ENCODE measurements around the gene SKOR2. TPM values are rescaled to one million over a fixed set of nuclear protein-coding genes. Genes with fewer than 3 reads are reported as not detected.

The SKOR2 gene
- total and polyA plus RNA-seq, 7 experiments from 2014 or later, result not detected

DNA sequence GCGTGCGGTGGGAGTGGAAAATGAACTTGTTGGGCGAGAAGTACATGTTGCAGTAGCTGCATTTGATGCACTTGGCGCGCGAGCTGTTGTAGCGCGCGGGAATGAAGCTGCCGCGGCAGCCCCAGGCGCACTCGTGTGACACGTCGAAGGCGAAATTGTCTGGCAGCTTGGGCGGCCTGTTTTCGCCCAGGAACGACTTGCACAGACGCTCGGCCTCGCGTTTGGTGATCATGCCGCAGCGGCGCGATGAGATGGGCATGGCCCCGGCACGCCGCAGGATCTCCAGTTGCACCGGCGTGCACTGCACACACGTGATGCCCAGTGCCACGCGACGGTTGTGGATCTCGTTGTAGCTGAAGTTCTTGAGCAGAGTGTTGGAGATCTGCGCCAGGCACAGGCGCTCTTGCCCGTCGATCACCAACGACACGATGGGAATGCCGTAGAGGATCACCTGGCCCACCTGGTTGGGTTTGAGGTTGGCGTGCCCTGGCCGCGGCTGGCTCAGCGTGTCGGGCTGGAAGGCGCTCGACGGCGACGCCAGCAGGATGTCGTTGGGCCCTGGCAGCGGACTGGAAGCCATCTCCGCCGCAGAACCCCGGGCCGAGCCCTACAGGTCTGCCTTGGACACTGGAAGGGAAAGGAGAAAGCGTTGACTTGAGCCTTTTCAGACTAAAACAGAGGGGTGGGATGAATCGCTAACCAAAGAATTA, 2.7 kb downstream of the SKOR2 start:
- DNase-seq, result no peak
- peaks cover 0 to 22% (median 6%) of the 10 kb centered on the region in 7 donors for H3K4me1 Mint-ChIP-seq
- peaks cover 11 to 18% of the 10 kb centered on the region in 2 donors for H3K27me3 ChIP-seq (ENCODE audit: control insufficient read depth in 2 of 2, insufficient read depth in 2 of 2, low read length in 2 of 2)
- peak overlapping the region in 1 of 9 donors; percentile 80 for H3K27ac Mint-ChIP-seq
- H3K27ac ChIP-seq (ENCODE audit: low read depth, low read length), result no peak overlapping the region
- intact Hi-C loops (cut with micrococcal nuclease), result no loop called here
- ChIA-PET POLR2A (no interaction called here), CTCF (no interaction called here)
- no peaks in the 10 kb centered on the region for H3K4me1 ChIP-seq (ENCODE audit: control insufficient read depth in 2 of 2, insufficient read depth in 2 of 2, low read length in 2 of 2)
- no peaks in the 10 kb centered on the region for H3K36me3 ChIP-seq (ENCODE audit: control insufficient read depth in 2 of 3, insufficient read depth in 3 of 3, low read length in 3 of 3)
- peaks cover 0 to 23% (median 6%) of the 10 kb centered on the region in 11 donors for H3K9me3 Mint-ChIP-seq
- H3K27me3 Mint-ChIP-seq, result peaks cover 70 to 79% (median 75%) of the 10 kb centered on the region in 5 donors
- peaks cover 0 to 9% (median 0%) of the 10 kb centered on the region in 5 donors for H3K36me3 Mint-ChIP-seq
- peak overlapping the region in 4 of 10 donors; percentile 10 to 50 (median 20) for H3K4me3 Mint-ChIP-seq
- no peak for ATAC-seq
- no peak overlapping the region for H3K4me3 ChIP-seq (ENCODE audit: low read length)
- H3K9me3 ChIP-seq (ENCODE audit: control insufficient read depth in 2 of 3, low read length in 3 of 3), result no peaks in the 10 kb centered on the region

DNA sequence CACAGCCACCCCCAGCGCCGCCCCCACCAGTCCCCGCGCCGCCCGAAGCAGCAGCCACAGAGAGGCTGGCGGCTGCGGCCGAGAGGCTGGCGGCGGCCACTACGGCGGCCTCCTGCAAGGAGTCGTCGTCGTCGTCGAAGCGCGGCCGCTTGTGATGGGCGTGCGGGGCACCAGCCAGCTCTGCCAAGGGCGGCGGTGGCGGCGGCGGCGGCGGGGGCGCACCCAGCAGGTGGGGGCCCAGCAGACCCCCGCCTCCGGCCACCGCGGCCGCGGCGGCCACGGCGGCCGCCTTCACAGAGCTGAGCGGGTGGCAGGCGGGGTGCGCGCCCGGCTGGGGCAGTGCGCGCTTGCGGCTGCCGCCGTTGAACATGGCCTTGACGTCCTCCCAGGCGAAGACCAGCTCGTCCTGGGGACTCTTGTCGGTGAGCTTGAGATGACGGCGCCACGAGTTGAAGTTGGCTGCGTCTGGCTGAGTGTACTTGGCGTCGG, 3.3 kb downstream of the SKOR2 start:
- POLR2A ChIA-PET, result no interaction called here
- no peak for DNase-seq
- peaks cover 0 to 18% (median 5%) of the 10 kb centered on the region in 11 donors for H3K9me3 Mint-ChIP-seq
- H3K27me3 Mint-ChIP-seq, result peaks cover 69 to 78% (median 74%) of the 10 kb centered on the region in 5 donors
- H3K27ac ChIP-seq (ENCODE audit: low read depth, low read length), result no peak overlapping the region
- H3K4me3 ChIP-seq (ENCODE audit: low read length), result no peak overlapping the region
- no peaks in the 10 kb centered on the region for H3K9me3 ChIP-seq (ENCODE audit: control insufficient read depth in 2 of 3, low read length in 3 of 3)
- H3K36me3 ChIP-seq (ENCODE audit: control insufficient read depth in 2 of 3, insufficient read depth in 3 of 3, low read length in 3 of 3), result no peaks in the 10 kb centered on the region
- peak overlapping the region in 1 of 9 donors; percentile 80 for H3K27ac Mint-ChIP-seq
- peaks cover 11 to 18% of the 10 kb centered on the region in 2 donors for H3K27me3 ChIP-seq (ENCODE audit: control insufficient read depth in 2 of 2, insufficient read depth in 2 of 2, low read length in 2 of 2)
- peaks cover 0 to 9% (median 0%) of the 10 kb centered on the region in 5 donors for H3K36me3 Mint-ChIP-seq
- no peaks in the 10 kb centered on the region for H3K4me1 ChIP-seq (ENCODE audit: control insufficient read depth in 2 of 2, insufficient read depth in 2 of 2, low read length in 2 of 2)
- peak overlapping the region in 4 of 10 donors; percentile 10 to 50 (median 20) for H3K4me3 Mint-ChIP-seq
- H3K4me1 Mint-ChIP-seq, result peaks cover 0 to 22% (median 6%) of the 10 kb centered on the region in 7 donors
- intact Hi-C loops (cut with micrococcal nuclease), result no loop called here
- ATAC-seq, result no peak
- CTCF ChIA-PET, result no interaction called here

DNA sequence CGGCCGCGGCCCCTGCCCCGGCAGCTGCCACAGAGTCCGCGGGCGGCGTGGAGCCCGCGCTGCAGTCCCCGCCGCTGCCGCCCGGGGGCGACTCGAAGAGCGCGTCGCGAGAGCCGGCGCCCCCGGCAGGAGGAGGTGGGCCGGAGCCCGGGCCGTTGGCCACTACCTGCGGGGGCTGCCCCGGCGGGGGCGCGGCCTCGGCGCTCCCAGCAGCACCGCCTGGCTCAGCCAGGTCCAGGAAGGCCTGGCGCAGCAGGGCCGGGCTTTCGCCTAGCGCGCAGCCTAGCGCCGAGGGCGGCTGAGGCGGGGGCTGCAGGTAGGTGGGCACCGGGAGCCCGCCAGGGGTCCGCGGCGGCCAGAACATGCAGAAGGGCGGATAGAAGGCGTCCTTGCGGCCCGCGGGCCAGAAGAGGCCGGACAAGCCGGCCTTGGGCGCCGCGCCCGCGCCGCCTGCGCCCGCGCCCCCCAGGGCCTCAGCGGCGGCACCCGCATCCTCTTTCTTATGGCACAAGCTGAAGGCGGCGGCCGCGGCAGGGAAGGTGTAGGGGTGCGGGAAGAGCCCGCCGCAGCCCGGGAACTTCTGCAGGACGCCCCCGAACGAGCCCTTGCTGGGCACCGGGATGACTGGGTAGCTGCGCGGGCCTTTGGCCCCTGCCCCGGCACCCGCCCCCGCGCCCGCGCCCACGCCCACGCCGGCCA, 3.9 kb downstream of the SKOR2 start:
- DNase-seq (no peak), ATAC-seq (no peak)
- H3K4me1 ChIP-seq (ENCODE audit: control insufficient read depth in 2 of 2, insufficient read depth in 2 of 2, low read length in 2 of 2), result no peaks in the 10 kb centered on the region
- H3K4me3 ChIP-seq (ENCODE audit: low read length), result no peak overlapping the region
- Mint-ChIP-seq H3K4me1 (peaks cover 0 to 20% (median 6%) of the 10 kb centered on the region in 7 donors), H3K9me3 (peaks cover 0 to 14% (median 4%) of the 10 kb centered on the region in 11 donors), H3K36me3 (peaks cover 0 to 9% (median 0%) of the 10 kb centered on the region in 5 donors), H3K4me3 (no peak overlapping the region), H3K27me3 (peaks cover 69 to 78% (median 74%) of the 10 kb centered on the region in 5 donors), H3K27ac (no peak overlapping the region)
- intact Hi-C loops (cut with micrococcal nuclease), result no loop called here
- ChIA-PET CTCF (no interaction called here), POLR2A (no interaction called here)
- H3K9me3 ChIP-seq (ENCODE audit: control insufficient read depth in 2 of 3, low read length in 3 of 3), result no peaks in the 10 kb centered on the region
- H3K36me3 ChIP-seq (ENCODE audit: control insufficient read depth in 2 of 3, insufficient read depth in 3 of 3, low read length in 3 of 3), result no peaks in the 10 kb centered on the region
- H3K27me3 ChIP-seq (ENCODE audit: control insufficient read depth in 2 of 2, insufficient read depth in 2 of 2, low read length in 2 of 2), result peaks cover 11 to 18% of the 10 kb centered on the region in 2 donors
- H3K27ac ChIP-seq (ENCODE audit: low read depth, low read length), result no peak overlapping the region

DNA sequence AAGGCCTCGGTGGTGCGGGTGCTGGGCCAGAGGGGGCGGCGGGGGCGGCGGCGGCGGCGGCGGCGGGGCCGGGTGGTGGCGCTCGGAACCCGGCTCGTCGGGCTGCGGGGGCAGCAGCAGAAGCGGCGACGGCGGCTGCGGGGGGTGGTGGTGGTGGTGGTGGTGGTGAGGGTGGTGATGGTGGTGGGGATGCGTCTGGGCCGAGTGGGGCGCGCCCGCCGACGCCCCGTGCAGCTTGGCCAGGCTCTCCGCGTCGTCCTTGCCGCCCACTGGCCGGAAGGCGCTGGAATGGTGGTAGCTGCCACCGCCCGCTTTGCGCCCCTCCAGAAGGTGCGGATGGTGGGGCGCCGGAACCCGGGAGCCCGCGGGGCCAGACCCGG, 4.4 kb downstream of the SKOR2 start:
- Histone ChIP-seq H3K36me3 (ENCODE audit: control insufficient read depth in 2 of 3, insufficient read depth in 3 of 3, low read length in 3 of 3) (no peaks in the 10 kb centered on the region), H3K9me3 (ENCODE audit: control insufficient read depth in 2 of 3, low read length in 3 of 3) (no peaks in the 10 kb centered on the region), H3K4me3 (ENCODE audit: low read length) (no peak overlapping the region), H3K4me1 (ENCODE audit: control insufficient read depth in 2 of 2, insufficient read depth in 2 of 2, low read length in 2 of 2) (no peaks in the 10 kb centered on the region), H3K27ac (ENCODE audit: low read depth, low read length) (no peak overlapping the region), H3K27me3 (ENCODE audit: control insufficient read depth in 2 of 2, insufficient read depth in 2 of 2, low read length in 2 of 2) (peaks cover 10 to 18% of the 10 kb centered on the region in 2 donors)
- peaks cover 0 to 17% (median 6%) of the 10 kb centered on the region in 7 donors for H3K4me1 Mint-ChIP-seq
- ChIA-PET POLR2A (no interaction called here), CTCF (no interaction called here)
- H3K27ac Mint-ChIP-seq, result no peak overlapping the region
- no peak for DNase-seq
- H3K4me3 Mint-ChIP-seq, result no peak overlapping the region
- intact Hi-C loops (cut with micrococcal nuclease), result no loop called here
- peaks cover 65 to 73% (median 69%) of the 10 kb centered on the region in 5 donors for H3K27me3 Mint-ChIP-seq
- peaks cover 0 to 11% (median 4%) of the 10 kb centered on the region in 11 donors for H3K9me3 Mint-ChIP-seq
- H3K36me3 Mint-ChIP-seq, result peaks cover 0 to 9% (median 0%) of the 10 kb centered on the region in 5 donors
- no peak for ATAC-seq

DNA sequence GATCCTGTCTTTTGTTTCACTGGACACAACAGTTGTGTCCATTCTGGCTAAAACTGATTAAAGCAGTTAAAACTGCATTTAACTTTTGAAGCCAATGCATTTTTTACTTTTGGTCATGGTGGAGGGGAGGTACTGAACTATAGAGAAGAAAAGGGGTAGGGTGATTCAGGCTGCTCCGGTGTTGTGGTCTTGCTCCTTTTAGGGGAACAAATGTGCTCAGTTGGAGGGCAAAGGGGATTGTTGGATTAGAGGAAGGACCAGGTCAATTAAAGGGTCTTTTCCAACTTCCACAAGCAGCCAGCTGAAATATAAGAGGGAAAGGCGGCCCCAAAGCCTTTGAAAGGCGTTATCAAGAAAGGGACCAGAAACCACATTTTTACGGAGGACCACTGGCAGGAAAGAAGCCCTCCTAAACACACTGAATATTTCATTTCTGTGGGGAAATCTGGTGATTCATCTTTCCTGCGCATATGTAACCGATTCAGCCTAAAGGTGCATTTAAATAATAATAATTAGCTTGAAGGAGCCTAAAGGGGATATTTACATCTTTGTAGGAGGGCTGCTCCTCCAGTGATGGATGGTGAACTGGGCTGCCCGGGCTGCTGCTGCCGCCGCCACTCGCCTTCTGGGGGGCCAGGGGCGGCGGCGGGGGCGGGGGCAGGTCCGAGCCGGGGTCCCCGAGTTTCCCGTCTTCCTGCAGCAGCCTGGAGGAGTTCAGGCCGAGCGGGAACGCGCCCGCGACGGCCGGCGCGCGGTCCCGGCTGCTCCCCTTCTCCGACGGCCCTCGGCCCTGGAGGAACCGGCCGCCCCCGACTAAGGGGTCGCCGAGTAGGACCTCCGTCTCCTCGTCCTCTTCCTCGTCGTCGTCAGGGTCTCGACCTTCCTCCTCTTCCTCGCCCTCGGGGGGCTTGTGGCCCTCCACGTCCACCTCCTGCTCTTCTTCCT, 5.2 kb downstream of the SKOR2 start:
- peak overlapping the region in 6 of 10 donors; percentile 3 to 78 (median 42) for H3K4me3 Mint-ChIP-seq
- no peak overlapping the region for H3K27ac ChIP-seq (ENCODE audit: low read depth, low read length)
- H3K36me3 ChIP-seq (ENCODE audit: control insufficient read depth in 2 of 3, insufficient read depth in 3 of 3, low read length in 3 of 3), result no peaks in the 10 kb centered on the region
- H3K9me3 Mint-ChIP-seq, result peaks cover 0 to 11% (median 4%) of the 10 kb centered on the region in 11 donors
- peaks cover 0 to 17% (median 6%) of the 10 kb centered on the region in 7 donors for H3K4me1 Mint-ChIP-seq
- POLR2A ChIA-PET, result no interaction called here
- H3K4me1 ChIP-seq (ENCODE audit: control insufficient read depth in 2 of 2, insufficient read depth in 2 of 2, low read length in 2 of 2), result no peaks in the 10 kb centered on the region
- intact Hi-C loops (cut with micrococcal nuclease), result no loop called here
- no peak for ATAC-seq
- peaks cover 65 to 73% (median 70%) of the 10 kb centered on the region in 5 donors for H3K27me3 Mint-ChIP-seq
- peak overlapping the region in 1 of 9 donors; percentile 81 for H3K27ac Mint-ChIP-seq
- H3K27me3 ChIP-seq (ENCODE audit: control insufficient read depth in 2 of 2, insufficient read depth in 2 of 2, low read length in 2 of 2), result peaks cover 6 to 18% of the 10 kb centered on the region in 2 donors
- DNase-seq, result no peak
- no peaks in the 10 kb centered on the region for H3K9me3 ChIP-seq (ENCODE audit: control insufficient read depth in 2 of 3, low read length in 3 of 3)
- H3K4me3 ChIP-seq (ENCODE audit: low read length), result no peak overlapping the region
- CTCF ChIA-PET, result no interaction called here
- peaks cover 0 to 9% (median 0%) of the 10 kb centered on the region in 5 donors for H3K36me3 Mint-ChIP-seq

DNA sequence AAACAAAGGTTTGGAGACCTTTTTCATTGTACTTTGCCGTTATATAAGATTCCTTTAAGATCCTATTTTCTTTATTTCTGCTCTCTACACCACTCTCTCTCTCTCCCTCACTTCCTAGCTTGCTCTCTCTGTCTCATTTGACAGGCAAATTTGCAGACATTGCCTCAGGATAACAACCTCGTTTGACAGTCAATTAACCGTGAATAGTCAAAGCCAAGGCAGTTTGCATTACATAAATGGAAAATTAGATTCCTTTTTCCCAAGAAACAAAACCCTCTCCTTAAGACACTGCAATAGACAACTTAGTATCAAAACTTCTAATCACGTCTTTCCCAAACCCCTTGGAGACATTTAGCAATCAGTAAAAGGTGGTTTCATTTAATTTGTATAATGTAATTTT, 7.4 kb downstream of the SKOR2 start:
- H3K9me3 Mint-ChIP-seq, result peaks cover 0 to 11% (median 4%) of the 10 kb centered on the region in 11 donors
- H3K27ac Mint-ChIP-seq, result no peak overlapping the region
- peaks cover 0 to 5% (median 0%) of the 10 kb centered on the region in 5 donors for H3K36me3 Mint-ChIP-seq
- Histone ChIP-seq H3K27me3 (ENCODE audit: control insufficient read depth in 2 of 2, insufficient read depth in 2 of 2, low read length in 2 of 2) (peaks cover 0 to 7% of the 10 kb centered on the region in 2 donors), H3K4me3 (ENCODE audit: low read length) (no peak overlapping the region), H3K27ac (ENCODE audit: low read depth, low read length) (no peak overlapping the region), H3K9me3 (ENCODE audit: control insufficient read depth in 2 of 3, low read length in 3 of 3) (no peaks in the 10 kb centered on the region), H3K4me1 (ENCODE audit: control insufficient read depth in 2 of 2, insufficient read depth in 2 of 2, low read length in 2 of 2) (no peaks in the 10 kb centered on the region), H3K36me3 (ENCODE audit: control insufficient read depth in 2 of 3, insufficient read depth in 3 of 3, low read length in 3 of 3) (no peaks in the 10 kb centered on the region)
- peaks cover 0 to 11% (median 6%) of the 10 kb centered on the region in 7 donors for H3K4me1 Mint-ChIP-seq
- ChIA-PET CTCF (no interaction called here), POLR2A (no interaction called here)
- intact Hi-C loops (cut with micrococcal nuclease), result no loop called here
- H3K27me3 Mint-ChIP-seq, result peaks cover 61 to 71% (median 64%) of the 10 kb centered on the region in 5 donors
- DNase-seq (no peak), ATAC-seq (no peak)
- no peak overlapping the region for H3K4me3 Mint-ChIP-seq
